Measurements from ENCODE around the gene ASTN2.
"Not testable (repeated sequence)": the region's sequence is repeated elsewhere in the genome, so short reads cannot be mapped to it uniquely, and the experiment has no call there.

Gene ASTN2

DNA sequence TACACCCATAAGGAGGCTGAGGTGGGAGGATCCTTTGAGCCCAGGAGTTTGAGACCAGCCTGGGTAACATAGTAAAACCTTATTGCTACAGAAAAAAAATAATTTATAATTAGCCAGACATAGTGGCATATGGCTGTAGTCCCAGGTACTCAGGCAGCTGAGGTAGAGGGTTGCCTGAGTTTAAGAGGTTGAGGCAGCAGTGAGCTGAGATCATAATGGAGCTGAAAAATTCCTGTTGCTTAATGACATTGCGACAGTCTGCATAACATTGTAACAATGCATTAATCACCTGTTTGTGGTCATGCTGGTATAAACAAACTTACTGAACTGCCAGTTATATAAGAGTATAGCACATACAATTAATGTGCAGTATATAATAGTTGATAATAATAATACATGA is 513.6 kb downstream of the ASTN2 start:
- DNase-seq: no peak

- DNase-seq: no peak
These were observed 514.3 kb downstream of the ASTN2 start for GRCh38 chr9:116900543-116900942.

- no peak for DNase-seq
These were observed 514.9 kb downstream of the ASTN2 start for GRCh38 chr9:116900007-116900367.

DNA sequence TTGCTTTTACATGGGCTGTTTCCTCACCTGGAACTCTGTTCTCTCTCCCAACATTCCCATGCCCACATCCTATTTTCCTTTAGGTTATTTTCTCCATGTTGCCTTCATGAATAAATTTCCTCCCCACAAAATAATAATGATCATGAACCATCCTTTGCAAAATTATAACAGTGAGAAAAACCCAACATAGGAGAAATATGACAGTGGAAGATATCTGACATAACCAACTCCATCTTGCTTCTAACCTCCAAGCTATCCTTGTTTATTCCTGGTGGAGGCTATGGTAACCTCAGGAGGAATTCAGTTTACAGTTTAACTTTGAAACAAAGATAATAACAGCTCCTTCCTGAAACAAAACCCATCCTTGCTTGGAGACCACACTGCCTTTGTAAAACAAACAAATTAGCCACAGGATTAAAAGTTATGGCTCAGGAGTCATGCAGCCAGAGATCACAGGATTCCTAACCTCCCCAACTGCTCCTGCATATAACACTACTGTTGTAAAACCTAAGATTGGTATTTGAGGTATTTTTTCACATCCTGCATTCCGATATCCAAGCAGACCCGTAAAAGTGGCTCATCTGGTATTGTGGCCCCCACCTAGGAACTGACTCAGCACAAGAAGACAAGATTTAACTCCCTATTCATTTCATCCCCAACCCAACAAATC is 515.4 kb downstream of the ASTN2 start:
- DNase-seq: no peak

DNA sequence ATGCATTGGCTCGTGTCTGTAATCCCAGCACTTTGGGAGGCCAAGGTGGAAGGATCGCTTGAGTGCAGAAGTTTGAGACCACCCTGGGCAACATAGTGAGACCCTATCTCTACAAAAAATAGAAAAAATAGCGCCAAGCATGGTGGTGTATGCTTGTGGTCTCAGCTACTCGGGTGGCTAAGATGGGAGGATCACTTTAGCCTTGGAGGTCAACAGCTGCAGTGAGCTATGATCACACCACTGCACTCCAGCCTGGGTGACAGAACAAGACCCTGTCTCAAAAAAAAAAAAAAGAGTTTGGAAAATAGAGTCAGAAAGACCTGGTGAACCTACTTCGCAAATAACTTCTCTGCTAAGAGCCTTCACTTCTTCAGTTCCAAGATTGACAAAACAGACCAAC is 516.7 kb downstream of the ASTN2 start:
- not testable (repeated sequence) for DNase-seq

DNA sequence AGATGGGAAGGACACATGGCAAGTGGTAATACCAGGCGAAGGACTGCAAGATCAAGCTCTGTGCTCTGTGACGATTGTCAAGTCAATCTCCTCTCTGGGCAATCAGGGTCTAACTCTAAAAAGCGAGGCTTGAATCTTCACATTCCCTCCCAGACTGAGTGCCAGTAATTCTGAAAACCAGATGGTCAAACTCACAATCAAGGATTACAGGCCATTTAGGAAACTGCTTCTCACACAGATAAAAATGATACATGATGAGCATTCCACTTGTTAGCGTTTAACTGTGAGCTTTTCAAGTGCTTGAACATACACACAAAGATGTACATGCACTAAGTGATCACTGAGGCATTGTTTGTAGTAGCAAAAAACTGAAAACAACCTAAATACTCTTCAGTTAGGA is 517.7 kb downstream of the ASTN2 start:
- DNase-seq: no peak

GRCh38 chr9:116895961-116896360 is 518.9 kb downstream of the ASTN2 start:
- DNase-seq: no peak

GRCh38 chr9:116891424-116891823 is 523.4 kb downstream of the ASTN2 start:
- no peak for DNase-seq

DNA sequence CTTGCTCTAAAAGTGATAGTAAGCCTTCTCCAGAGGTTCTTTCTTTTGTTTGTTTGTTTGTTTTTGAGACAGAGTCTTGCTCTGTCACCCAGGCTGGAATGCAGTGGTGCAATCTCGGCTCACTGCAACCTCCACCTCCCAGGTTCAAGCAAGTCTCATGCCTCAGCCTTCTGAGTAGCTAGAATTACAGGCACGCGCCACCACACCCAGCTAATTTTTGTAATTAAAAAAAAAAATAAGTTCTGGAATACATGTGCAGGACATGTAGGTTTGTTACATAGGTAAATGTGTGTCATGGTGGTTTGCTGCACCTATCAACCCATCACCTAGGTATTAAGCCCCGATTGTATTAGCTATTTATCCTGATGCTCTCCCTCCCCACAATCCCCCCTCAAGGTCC is 526.4 kb downstream of the ASTN2 start:
- DNase-seq: not testable (repeated sequence)

DNA sequence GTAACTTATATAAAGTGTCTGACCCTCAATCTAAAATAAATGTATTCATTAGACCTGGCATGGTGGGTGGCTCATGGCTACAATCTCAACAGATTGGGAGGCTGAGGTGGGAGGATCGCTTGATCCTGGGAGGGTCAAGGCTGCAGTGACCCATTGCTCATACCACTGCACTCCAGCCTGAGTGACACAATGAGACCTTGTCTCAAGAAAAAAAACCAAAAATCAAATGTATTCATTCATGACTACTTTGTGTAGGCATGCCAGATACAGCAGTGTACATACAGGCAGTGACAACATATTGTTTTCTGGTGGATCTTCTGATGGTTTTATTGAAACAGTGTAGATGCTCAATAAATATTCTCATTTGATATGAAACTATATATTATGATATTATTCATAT is 526.8 kb downstream of the ASTN2 start:
- no peak for DNase-seq

- no peak for DNase-seq
These were observed 531.2 kb downstream of the ASTN2 start for GRCh38 chr9:116883676-116884075.

DNA sequence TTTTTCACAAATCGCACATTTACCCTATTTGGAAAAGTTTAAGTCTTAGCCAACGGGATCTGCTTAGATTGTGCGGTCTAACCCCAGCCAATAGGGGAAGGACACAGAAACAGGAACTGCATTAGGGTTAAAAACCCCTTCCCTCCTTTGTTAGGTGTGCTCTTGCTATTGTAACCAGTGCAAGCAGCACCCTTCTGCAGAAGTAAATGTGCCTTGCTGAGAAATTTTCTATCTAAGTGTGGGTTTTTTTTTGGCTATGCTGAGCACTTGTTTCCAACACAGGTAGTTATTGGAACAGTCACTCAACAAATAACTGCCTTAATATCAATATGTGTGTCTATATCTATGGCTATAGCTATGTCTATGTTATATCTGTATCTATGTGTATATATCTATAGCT is 537.8 kb downstream of the ASTN2 start:
- no peak for DNase-seq

DNA sequence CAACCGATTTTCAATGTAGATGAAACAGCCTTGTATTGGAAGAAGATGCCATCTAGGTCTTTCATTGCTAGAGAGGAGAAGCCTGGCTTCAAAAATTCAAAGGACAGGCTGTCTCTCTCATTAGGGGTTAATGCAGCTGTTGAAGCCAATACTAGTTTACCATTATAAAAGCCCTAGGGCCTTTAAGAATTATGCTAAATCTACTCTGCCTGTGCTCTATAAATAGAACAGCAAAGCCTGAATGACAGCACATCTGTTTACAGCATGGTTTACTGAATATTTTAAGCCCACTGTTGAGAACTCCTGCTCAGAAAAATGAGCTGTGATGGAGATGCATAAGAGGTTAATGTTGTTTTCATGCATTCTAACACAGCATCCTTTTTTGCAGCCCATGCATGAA is 539.3 kb downstream of the ASTN2 start:
- DNase-seq: no peak

DNA sequence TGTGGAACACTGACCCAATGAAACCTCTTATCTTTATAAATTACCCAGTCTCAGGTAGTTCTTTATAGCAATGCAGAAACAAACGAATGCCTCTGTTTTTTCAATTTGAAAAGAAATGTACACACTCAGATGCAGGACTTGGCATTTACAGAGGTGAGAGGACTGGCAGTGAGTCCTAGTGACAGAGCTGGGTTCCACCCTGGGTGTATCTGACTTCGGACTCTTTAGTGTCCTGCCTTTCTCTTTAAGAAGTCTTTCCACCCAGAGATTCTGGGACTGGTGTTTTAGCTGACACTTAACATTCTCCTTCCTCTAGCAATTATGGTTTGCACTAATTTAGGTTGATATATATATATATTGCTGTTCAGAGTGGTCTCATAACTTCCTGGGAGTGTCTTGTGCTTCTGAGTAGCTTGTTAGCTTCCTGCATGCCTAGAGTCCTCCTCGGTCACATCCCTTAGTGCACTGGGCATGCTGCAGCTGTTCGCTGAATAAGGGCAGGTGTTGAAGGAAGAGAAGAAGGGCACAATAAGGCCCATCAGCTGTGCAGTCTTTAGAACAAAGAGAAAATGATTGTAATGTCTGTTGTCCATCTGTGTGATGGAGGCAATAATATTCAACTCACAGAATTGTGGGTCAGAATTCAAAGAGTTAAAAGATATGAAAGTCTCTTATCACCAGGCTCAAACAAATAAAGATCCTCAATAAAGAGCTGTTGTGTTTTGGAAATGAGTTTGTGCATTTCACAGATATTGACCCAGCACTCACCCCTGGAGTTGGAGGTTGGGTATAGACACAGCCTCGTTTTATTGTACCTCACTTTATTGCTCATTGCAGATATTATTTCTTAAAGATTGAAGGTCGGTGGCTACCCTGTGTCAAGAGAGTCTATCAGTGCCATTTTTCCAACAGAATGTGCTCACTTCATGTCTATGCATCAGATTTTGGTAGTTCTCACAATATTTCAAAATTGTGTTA is 540.6 kb downstream of the ASTN2 start:
- no peak for DNase-seq

- no peak for DNase-seq
These were observed 541.4 kb downstream of the ASTN2 start for GRCh38 chr9:116873491-116873890.

DNA sequence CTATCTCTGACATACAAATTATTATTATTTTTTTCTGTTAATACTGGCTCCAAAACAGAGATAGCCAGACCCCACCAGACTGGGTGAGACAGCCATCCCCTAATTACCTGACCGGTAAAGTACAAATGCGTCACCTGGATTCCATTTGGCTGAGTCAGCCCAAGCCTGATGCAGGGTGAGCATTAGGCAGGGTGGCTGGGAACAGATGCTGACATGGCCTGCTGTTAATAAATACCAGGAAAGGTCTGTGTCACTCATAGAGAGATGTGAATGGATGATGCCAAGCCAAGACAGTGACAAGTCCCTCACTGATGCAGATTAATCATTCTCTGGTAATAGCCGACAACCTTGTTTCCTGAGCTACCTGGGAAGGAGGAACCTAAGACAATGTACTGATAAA is 544.3 kb downstream of the ASTN2 start:
- no peak for DNase-seq

- DNase-seq: no peak
These were observed 546.7 kb downstream of the ASTN2 start for GRCh38 chr9:116868201-116868600.

DNA sequence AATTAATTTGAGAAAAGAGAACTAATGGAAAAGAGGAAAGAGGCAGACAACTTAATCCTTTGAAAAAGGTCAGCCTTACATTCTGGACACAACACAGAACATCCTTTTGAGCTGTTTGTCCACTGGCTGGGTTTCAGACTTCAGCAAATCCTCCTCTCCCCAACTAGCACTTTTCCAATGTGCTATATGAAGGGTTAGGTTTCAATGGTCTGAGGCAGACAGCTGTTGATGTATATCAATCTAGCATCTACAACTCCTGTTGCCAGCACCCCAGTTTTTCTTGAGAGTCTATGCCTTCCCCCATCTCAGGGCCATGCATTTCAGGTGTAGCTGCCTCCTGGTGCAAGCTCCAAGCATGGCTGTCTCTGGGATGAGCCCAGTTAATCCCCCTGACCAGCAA is 553.5 kb downstream of the ASTN2 start:
- no peak for DNase-seq

DNA sequence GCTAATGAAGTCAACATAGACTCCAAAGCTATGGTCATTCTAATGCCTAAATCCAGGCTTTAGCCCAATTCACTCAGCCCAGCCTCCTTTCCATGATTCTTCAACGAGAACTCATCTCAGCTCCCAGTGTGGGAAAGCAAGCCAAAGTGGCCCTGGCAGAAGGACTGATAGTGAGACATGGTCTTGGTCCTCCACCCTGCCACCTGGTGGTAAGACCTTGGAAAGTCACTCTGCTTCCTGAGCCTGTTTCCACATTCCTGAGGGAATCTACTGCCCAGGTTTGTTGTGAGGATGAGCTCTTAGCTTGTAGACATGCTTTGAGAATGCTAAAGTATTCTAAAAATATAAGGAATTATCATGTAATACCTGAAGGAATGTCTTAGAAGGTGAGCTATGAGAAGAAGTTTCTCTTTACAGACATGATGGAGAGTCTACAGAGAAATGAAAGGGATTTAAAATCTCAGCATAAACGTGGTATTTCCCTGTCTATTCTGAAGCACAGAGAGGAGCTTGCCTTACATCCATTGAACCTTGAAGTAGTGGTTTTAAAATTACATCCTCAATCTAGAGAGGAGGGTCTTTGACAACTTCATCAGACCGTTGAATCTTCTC is 554.2 kb downstream of the ASTN2 start:
- DNase-seq: peak; percentile 40

GRCh38 chr9:116859763-116860162 is 555.1 kb downstream of the ASTN2 start:
- no peak for DNase-seq

DNA sequence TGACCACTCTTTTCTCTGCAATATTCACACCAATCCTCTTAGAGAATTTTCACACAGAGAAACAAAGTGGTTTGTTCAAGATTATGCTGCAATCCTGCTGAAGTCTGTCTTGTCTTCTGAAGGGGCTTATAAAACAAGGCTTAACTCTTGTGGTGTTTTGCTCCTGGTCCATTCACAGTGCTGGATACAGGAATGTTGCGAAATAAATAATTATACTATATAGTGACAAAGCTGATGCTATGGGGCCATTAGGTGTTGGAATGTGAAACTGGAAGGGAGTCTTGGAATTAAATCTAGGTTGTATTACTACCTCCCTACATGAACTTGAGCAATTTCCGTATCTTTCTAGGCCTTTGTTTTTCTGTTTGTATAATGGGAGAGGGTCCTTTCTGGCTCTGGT is 557.5 kb downstream of the ASTN2 start:
- DNase-seq: no peak

GRCh38 chr9:116855881-116856662 is 558.8 kb downstream of the ASTN2 start:
- no peak for DNase-seq

GRCh38 chr9:116849721-116850120 is 565.1 kb downstream of the ASTN2 start:
- DNase-seq: no peak

Data from NCI-H2227 treated with DMSO at 0.1 percent for 48 hours (cell line).